Activated B cell treated with CpG ODN at 0.5 μM for 24 hours (primary cell): Measurements from ENCODE around the gene RRM1. TPM values are rescaled to one million over a fixed set of nuclear protein-coding genes. Genes with fewer than 3 reads are reported as not detected.

Experiments used
- ATAC-seq: fragments of 200-7000 bp; cut with Tn5 transposase; one replicate; pipeline ENCODE4 v1.10.0; 2021; ENCODE audit warnings: low read depth, mild to moderate bottlenecking, moderate library complexity
- CTCF ChIA-PET: fragments of 350-600 bp; sonication (Branson Sonifier 250); formaldehyde crosslinking; loops from one replicate; lab custom pipeline; 2021; ENCODE audit warnings: antibody characterized with exemption; lab: Charles Lee
- POLR2A ChIA-PET: fragments of 350-600 bp; sonication (Branson Sonifier 250); formaldehyde crosslinking; loops from one replicate; lab custom pipeline; 2021; ENCODE audit warnings: antibody characterized with exemption; lab: Charles Lee
- DNase-seq: peaks from one replicate; pipeline ENCODE4 v3.0.0; 2022
- H3K27ac Mint-ChIP-seq: one replicate; pipeline ENCODE4 v1.8.0; 2020; ENCODE audit warnings: mixed read lengths
- H3K27me3 Mint-ChIP-seq: one replicate; pipeline ENCODE4 v1.8.0; 2021; ENCODE audit warnings: mixed read lengths
- H3K36me3 Mint-ChIP-seq: one replicate; pipeline ENCODE4 v1.8.0; 2021; ENCODE audit warnings: low read depth, mixed read lengths
- H3K4me1 Mint-ChIP-seq: one replicate; pipeline ENCODE4 v1.8.0; 2021; ENCODE audit warnings: mixed read lengths
- H3K4me3 Mint-ChIP-seq: one replicate; pipeline ENCODE4 v1.8.0; 2020; ENCODE audit warnings: mild to moderate bottlenecking, mixed read lengths
- H3K9me3 Mint-ChIP-seq: one replicate; pipeline ENCODE4 v1.8.0; 2020; ENCODE audit warnings: mixed read lengths
- CTCF ChIP-seq: fragments of 200-600 bp; IDR thresholded peaks from one replicate; pipeline ENCODE4 v1.8.0; 2022; ENCODE audit warnings: antibody characterized with exemption, mild to moderate bottlenecking
- intact Hi-C: fragments of 100-400 bp; cut with micrococcal nuclease; formaldehyde crosslinking; loops from one replicate; pipeline ENCODE4 v1.15.1; 2024
- total RNA-seq: library from RNA; stranded (reverse); gene quantifications from 2 replicates; pipeline ENCODE4 v1.2.3, GENCODE V29; 2022

RRM1 gene
- total RNA-seq, 1 donor from 2014 or later: 34.6 TPM

GRCh38 chr11:4065601-4066377, 28.8 kb upstream of the RRM1 start:
- ChIA-PET CTCF (interaction anchor here (0.8 to 14.1 kb wide), 2 partner anchors 175 to 216 kb away, joined by 4 to 526 read pairs; partner anchors contain the start of gene STIM1), POLR2A (interaction anchor here (0.7 to 3.4 kb wide), 3 partner anchors 206 to 224 kb away, joined by 4 to 20 read pairs (median 4); partner anchors contain the start of gene STIM1)
- no peak for TF ChIP-seq CTCF
- Mint-ChIP-seq H3K27me3 (no peaks in the 10 kb centered on the region), H3K9me3 (no peaks in the 10 kb centered on the region), H3K4me1 (peaks cover 38% of the 10 kb centered on the region), H3K36me3 (peaks cover 26% of the 10 kb centered on the region), H3K4me3 (no peak overlapping the region), H3K27ac (peak overlapping the region; percentile 25)
- DNase-seq (no peak), ATAC-seq (no peak)
- intact Hi-C loops: no loop called here

- no peak overlapping the region for H3K4me3 Mint-ChIP-seq
- H3K9me3 Mint-ChIP-seq: no peaks in the 10 kb centered on the region
- ChIA-PET CTCF (interaction anchor here (1.2 to 14.1 kb wide), 2 partner anchors 9 to 217 kb away, joined by 5 to 526 read pairs; partner anchors contain the start of gene STIM1), POLR2A (interaction anchor here (0.6 to 3.4 kb wide), 6 partner anchors 9 to 276 kb away, joined by 3 to 20 read pairs (median 6); partner anchors contain the start of gene STIM1)
- H3K27ac Mint-ChIP-seq: peak overlapping the region; percentile 19
- no peak for DNase-seq
- H3K36me3 Mint-ChIP-seq: peaks cover 18% of the 10 kb centered on the region
- ATAC-seq: peak; percentile 64
- no peak for TF ChIP-seq CTCF
- intact Hi-C loops: no loop called here
- H3K27me3 Mint-ChIP-seq: no peaks in the 10 kb centered on the region
- H3K4me1 Mint-ChIP-seq: peaks cover 38% of the 10 kb centered on the region
Observed at GRCh38 chr11:4066910-4067309, 27.7 kb upstream of the RRM1 start.

GRCh38 chr11:4068962-4069361, 25.6 kb upstream of the RRM1 start:
- Mint-ChIP-seq H3K4me3 (no peak overlapping the region), H3K27ac (peak overlapping the region; percentile 64), H3K4me1 (peaks cover 42% of the 10 kb centered on the region), H3K9me3 (no peaks in the 10 kb centered on the region), H3K27me3 (no peaks in the 10 kb centered on the region), H3K36me3 (peaks cover 26% of the 10 kb centered on the region)
- no peak for DNase-seq
- ATAC-seq: no peak
- ChIA-PET CTCF (interaction anchor here (0.9 to 14.1 kb wide), 3 partner anchors 210 to 228 kb away, joined by 3 to 526 read pairs (median 4); partner anchors contain the start of gene STIM1), POLR2A (interaction anchor here (0.5 to 2.7 kb wide), 5 partner anchors 131 to 456 kb away, joined by 3 to 7 read pairs (median 4); partner anchors contain the start of gene STIM1)
- intact Hi-C loops: no loop called here
- TF ChIP-seq CTCF: no peak

GRCh38 chr11:4071325-4071724, 23.3 kb upstream of the RRM1 start:
- Mint-ChIP-seq H3K27me3 (no peaks in the 10 kb centered on the region), H3K4me3 (no peak overlapping the region), H3K9me3 (no peaks in the 10 kb centered on the region), H3K27ac (no peak overlapping the region), H3K4me1 (peaks cover 31% of the 10 kb centered on the region), H3K36me3 (peaks cover 33% of the 10 kb centered on the region)
- no peak for TF ChIP-seq CTCF
- intact Hi-C loops: loop anchor here (5.0 kb wide), 1 partner anchor 89 kb away; no protein-coding TSS in a partner anchor
- ChIA-PET POLR2A (interaction anchor here (3.3 to 3.6 kb wide), 2 partner anchors 216 to 222 kb away, joined by 32 to 37 read pairs; partner anchors contain the start of gene STIM1), CTCF (interaction anchor here (1.0 to 14.1 kb wide), 12 partner anchors 8 to 286 kb away, joined by 4 to 526 read pairs (median 13); partner anchors contain the start of genes PGAP2, RHOG and STIM1)
- ATAC-seq (no peak), DNase-seq (no peak)
